OCI-LY7 (cell line): ENCODE measurements around the gene CENPX. TPM values are rescaled to one million over a fixed set of nuclear protein-coding genes. Genes with fewer than 3 reads are reported as not detected.

ENCODE experiments used
- BruUV-seq: library from RNA; stranded (reverse); fragments of 400-500 nt; replicated peaks from 2 replicates; lab custom pipeline; 2021; lab: Mats Ljungman, UMichigan
- CTCF ChIA-PET: fragments of 300-600 bp; sonication (Branson Sonifier 250); formaldehyde crosslinking; loops from one replicate; lab custom pipeline; 2022; ENCODE audit warnings: antibody characterized with exemption; ENCODE audit not compliant: unreplicated experiment; lab: Charles Lee
- POLR2A ChIA-PET: fragments of 300-600 bp; sonication (Branson Sonifier 250); formaldehyde crosslinking; loops from one replicate; lab custom pipeline; 2022; ENCODE audit warnings: antibody characterized with exemption; lab: Charles Lee
- DNase-seq: peaks from one replicate; pipeline ENCODE4 v3.0.0-alpha.2; 2015; ENCODE audit warnings: low spot score
- H2AFZ ChIP-seq: fragments of 200-600 bp; sonication (generic), shearing (Covaris generic); 2 replicates; pipeline ENCODE4 v1.6.1; 2014; ENCODE audit warnings: mild to moderate bottlenecking, antibody characterized with exemption, low read length, moderate library complexity
- H3K27ac ChIP-seq: fragments of 200-600 bp; sonication (generic); 2 replicates; pipeline ENCODE4 v1.5.1; 2014; ENCODE audit warnings: mixed run types, low read depth, mild to moderate bottlenecking, moderate library complexity, low read length, inconsistent platforms; ENCODE audit not compliant: poor library complexity, severe bottlenecking
- H3K36me3 ChIP-seq: fragments of 200-600 bp; sonication (generic); 2 replicates; pipeline ENCODE4 v1.6.1; 2014; ENCODE audit warnings: mild to moderate bottlenecking, antibody characterized with exemption, low read length, moderate library complexity, mixed read lengths; ENCODE audit not compliant: insufficient read depth
- H3K4me1 ChIP-seq: fragments of 200-600 bp; sonication (generic); 2 replicates; pipeline ENCODE4 v1.5.1; 2014; ENCODE audit warnings: mild to moderate bottlenecking, low read length; ENCODE audit not compliant: insufficient read depth, poor library complexity, severe bottlenecking
- H3K4me2 ChIP-seq: fragments of 200-600 bp; sonication (generic); 2 replicates; pipeline ENCODE4 v1.6.1; 2014; ENCODE audit warnings: mild to moderate bottlenecking, low read length
- H3K4me3 ChIP-seq: fragments of 200-600 bp; sonication (generic); 2 replicates; pipeline ENCODE4 v1.5.1; 2014; ENCODE audit warnings: mild to moderate bottlenecking, low read depth, low read length; ENCODE audit not compliant: poor library complexity, severe bottlenecking
- H3K79me2 ChIP-seq: fragments of 200-600 bp; sonication (generic); 2 replicates; pipeline ENCODE4 v1.6.1; 2016; ENCODE audit warnings: low read depth, mild to moderate bottlenecking, low read length, moderate library complexity, mixed read lengths; ENCODE audit not compliant: insufficient read depth
- H3K9me2 ChIP-seq: fragments of 200-600 bp; sonication (generic); 2 replicates; pipeline ENCODE4 v1.6.1; 2016; ENCODE audit warnings: mild to moderate bottlenecking, low read length, mixed read lengths; ENCODE audit not compliant: insufficient read depth
- H3K9me3 ChIP-seq: fragments of 200-600 bp; sonication (generic); 2 replicates; pipeline ENCODE4 v1.6.1; 2014; ENCODE audit warnings: mild to moderate bottlenecking, mixed run types, low read length, mixed read lengths
- H4K20me1 ChIP-seq: fragments of 200-600 bp; sonication (generic); 2 replicates; pipeline ENCODE4 v1.6.1; 2014; ENCODE audit warnings: mild to moderate bottlenecking, antibody characterized with exemption, low read length, moderate library complexity, mixed read lengths; ENCODE audit not compliant: insufficient read depth
- EZH2phosphoT487 ChIP-seq: fragments of 200-600 bp; sonication (generic); IDR thresholded peaks from 2 replicates; pipeline ENCODE4 v1.6.1; 2018; ENCODE audit warnings: low read depth, borderline replicate concordance, mild to moderate bottlenecking, mixed run types, antibody characterized with exemption, low read length, moderate library complexity, mixed read lengths
- intact Hi-C: fragments of 100-400 bp; cut with micrococcal nuclease; formaldehyde crosslinking; loops from one replicate; pipeline ENCODE4 v1.10.0; 2022; ENCODE audit not compliant: unreplicated experiment
- total RNA-seq, 2 experiments: library from RNA; depleted of rRNA in 1 of 2; stranded (reverse); fragments of >200 nt in 1 of 2; shearing (Covaris generic) in 1 of 2; gene quantifications; 2 replicates each; pipeline ENCODE4 v1.2.3, GENCODE V29; 2014 to 2022
- TF ChIP-seq, protein P1 (sequence below): fragments of 200-600 bp; sonication (generic); conservative IDR thresholded peaks from 2 replicates; pipeline ENCODE4 v1.5.1; 2014; ENCODE audit warnings: mild to moderate bottlenecking, antibody characterized with exemption, low read length, moderate library complexity, mixed read lengths

The CENPX gene
- total RNA-seq, 2 experiments from 2014 or later = 130 to 251 TPM

DNA sequence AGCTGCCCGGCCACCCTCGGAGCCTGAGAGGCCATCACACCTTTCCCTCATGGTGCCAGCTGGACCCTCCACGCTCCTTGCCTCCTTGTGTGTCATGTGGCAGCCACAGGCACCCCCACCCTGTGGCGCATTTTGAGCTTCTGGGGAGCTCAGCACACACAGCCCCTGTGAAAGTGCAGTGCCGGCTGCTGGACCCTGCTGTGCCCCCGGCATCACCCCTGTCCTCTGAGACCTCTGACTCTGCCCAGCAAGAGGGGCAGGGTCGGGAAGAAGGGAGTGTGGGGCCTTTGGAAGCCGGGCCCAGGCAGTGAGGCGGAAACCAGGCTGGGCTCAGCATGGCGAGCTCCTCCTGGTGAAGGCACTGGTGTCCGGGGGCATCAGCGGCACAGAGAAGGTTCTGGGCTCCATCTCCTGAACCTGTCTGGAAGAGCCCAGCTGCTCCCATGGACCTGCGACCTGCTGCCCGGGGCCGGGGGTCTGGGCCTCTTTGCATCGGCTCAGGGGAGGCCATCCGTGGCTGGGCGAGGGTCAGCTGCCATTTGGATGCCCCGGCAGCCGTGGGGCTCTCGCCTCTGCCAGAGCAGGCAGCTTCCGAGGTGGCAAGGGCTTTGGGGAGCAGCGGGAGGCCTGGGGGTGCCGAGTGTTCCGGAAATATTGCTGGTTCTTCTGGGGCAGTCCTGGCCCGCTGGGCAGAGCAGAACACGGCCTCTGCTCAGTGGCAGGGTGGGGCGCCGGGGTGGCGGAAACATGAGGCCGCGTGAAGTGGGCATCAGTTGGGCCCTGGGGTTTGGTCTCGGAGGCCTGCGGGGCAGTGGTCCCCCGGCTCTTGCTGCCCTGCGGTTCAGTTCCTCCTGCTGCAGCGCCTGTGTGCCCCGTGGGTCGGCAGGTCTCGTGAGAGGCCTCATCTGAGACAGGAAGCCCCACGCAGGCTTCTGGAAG, 17.9 kb downstream of the CENPX start:
- no peaks in the 10 kb centered on the region for H4K20me1 ChIP-seq
- no peaks in the 10 kb centered on the region for H3K4me1 ChIP-seq
- POLR2A ChIA-PET = no interaction called here
- H3K4me2 ChIP-seq = no peak overlapping the region
- intact Hi-C loops = no loop called here
- no peak for DNase-seq
- no peak overlapping the region for H3K4me3 ChIP-seq
- CTCF ChIA-PET = interaction anchor here (0.6 kb wide), 1 partner anchor 9 kb away, joined by 4 read pairs; no protein-coding TSS in a partner anchor
- H3K79me2 ChIP-seq = no peaks in the 10 kb centered on the region
- H3K9me2 ChIP-seq = no peaks in the 10 kb centered on the region
- H3K27ac ChIP-seq = no peak overlapping the region
- H2AFZ ChIP-seq = no peak overlapping the region
- no peaks in the 10 kb centered on the region for H3K9me3 ChIP-seq
- no TSS peak for BruUV-seq
- no peak for TF ChIP-seq EZH2phosphoT487
- TF ChIP-seq, protein P1, sequence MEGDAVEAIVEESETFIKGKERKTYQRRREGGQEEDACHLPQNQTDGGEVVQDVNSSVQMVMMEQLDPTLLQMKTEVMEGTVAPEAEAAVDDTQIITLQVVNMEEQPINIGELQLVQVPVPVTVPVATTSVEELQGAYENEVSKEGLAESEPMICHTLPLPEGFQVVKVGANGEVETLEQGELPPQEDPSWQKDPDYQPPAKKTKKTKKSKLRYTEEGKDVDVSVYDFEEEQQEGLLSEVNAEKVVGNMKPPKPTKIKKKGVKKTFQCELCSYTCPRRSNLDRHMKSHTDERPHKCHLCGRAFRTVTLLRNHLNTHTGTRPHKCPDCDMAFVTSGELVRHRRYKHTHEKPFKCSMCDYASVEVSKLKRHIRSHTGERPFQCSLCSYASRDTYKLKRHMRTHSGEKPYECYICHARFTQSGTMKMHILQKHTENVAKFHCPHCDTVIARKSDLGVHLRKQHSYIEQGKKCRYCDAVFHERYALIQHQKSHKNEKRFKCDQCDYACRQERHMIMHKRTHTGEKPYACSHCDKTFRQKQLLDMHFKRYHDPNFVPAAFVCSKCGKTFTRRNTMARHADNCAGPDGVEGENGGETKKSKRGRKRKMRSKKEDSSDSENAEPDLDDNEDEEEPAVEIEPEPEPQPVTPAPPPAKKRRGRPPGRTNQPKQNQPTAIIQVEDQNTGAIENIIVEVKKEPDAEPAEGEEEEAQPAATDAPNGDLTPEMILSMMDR = no peak
- H3K36me3 ChIP-seq = no peaks in the 10 kb centered on the region

DNA sequence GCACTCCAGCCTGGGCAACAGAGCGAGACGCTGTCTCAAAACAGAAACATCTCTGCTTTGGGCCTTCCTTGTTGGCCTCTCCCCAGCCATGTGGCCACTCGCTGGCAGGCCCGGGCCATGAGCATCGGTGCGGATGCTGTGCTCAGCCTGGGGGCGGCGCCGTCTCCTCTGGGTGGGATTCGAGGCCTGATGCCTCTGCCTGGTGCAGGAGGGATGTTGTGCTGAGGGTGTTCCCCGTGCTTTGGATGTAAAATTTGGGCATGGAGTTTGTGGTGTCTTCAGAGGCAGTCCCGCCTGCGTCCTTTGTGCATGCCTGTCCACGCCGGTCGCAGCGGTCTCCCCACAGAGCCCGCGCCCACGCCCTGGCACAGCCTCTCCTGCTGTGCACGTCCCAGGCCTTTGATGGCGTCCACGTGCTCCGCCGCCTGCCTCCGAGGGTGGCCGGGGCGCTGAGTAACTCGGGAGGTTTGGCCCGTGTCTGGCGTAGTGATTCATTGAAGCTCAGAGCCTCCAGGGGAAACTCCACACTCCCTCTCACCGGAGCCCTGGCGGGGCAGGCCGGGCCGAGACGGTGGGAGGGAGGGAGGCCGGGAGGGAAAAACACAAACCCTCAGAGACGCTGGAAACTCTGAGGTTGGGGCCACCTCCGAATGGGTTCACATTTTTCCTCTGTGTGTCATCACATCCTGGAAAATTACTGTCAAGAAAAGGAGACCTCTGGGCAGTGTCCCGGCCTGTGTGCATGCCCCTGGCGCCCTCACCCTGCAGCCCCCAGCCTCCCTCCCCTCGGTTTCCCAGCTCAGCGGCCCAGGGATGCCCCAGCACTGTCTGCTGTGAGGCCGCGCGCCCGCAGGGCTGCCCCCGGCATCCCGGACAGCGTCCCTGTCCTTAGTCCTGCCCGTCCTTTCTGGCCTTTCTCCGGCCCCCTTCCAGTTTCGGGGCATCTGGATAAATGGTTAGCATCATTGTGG, 19.0 kb downstream of the CENPX start:
- H3K79me2 ChIP-seq = no peaks in the 10 kb centered on the region
- no peak for DNase-seq
- H3K4me1 ChIP-seq = no peaks in the 10 kb centered on the region
- no peaks in the 10 kb centered on the region for H3K36me3 ChIP-seq
- BruUV-seq = no TSS peak
- no peaks in the 10 kb centered on the region for H4K20me1 ChIP-seq
- no peaks in the 10 kb centered on the region for H3K9me2 ChIP-seq
- intact Hi-C loops = no loop called here
- H3K4me2 ChIP-seq = no peak overlapping the region
- no peak overlapping the region for H2AFZ ChIP-seq
- no peak overlapping the region for H3K4me3 ChIP-seq
- H3K27ac ChIP-seq = no peak overlapping the region
- no peaks in the 10 kb centered on the region for H3K9me3 ChIP-seq
- ChIA-PET CTCF (interaction anchor here (0.6 kb wide), 1 partner anchor 8 kb away, joined by 4 read pairs; no protein-coding TSS in a partner anchor), POLR2A (interaction anchor here (0.6 kb wide), 2 partner anchors 54 to 61 kb away, joined by 3 to 4 read pairs; no protein-coding TSS in a partner anchor)
- TF ChIP-seq EZH2phosphoT487 = no peak
- TF ChIP-seq, protein P1 = no peak
